IMR-90 (cell line): ENCODE results near the gene NRL. TPM values are rescaled to one million over a fixed set of nuclear protein-coding genes. Genes with fewer than 3 reads are reported as not detected.
"Not testable (repeated sequence)": the region's sequence is repeated elsewhere in the genome, so short reads cannot be mapped to it uniquely, and the experiment has no call there.

Experiments
- ATAC-seq: fragments of 200-7000 bp; cut with Tn5 transposase; 2 replicates; pipeline ENCODE4 v1.9.1; 2020; ENCODE audit warnings: low read depth, mild to moderate bottlenecking, moderate library complexity
- BruUV-seq: library from RNA; stranded (reverse); fragments of 400-500 nt; replicated peaks from 2 replicates; lab custom pipeline; 2021; lab: Mats Ljungman, UMichigan
- CTCF ChIA-PET: fragments of 300-600 bp; formaldehyde crosslinking; extraction: SDS; loops from one replicate; lab custom pipeline; 2021; ENCODE audit warnings: antibody characterized with exemption; lab: Yijun Ruan, JAX
- POLR2A ChIA-PET: fragments of 300-600 bp; sonication (Branson Sonifier 250); formaldehyde crosslinking; loops from one replicate; lab custom pipeline; 2022; ENCODE audit warnings: antibody characterized with exemption; ENCODE audit not compliant: unreplicated experiment; lab: Charles Lee
- DNase-seq: peaks from one replicate; pipeline ENCODE4 v3.0.0; 2013
- H2AFZ ChIP-seq: replicated peaks from 2 replicates; pipeline ENCODE3; 2013; ENCODE audit warnings: low read length, mild to moderate bottlenecking; ENCODE audit not compliant: poor library complexity
- H2AK5ac ChIP-seq: 2 replicates; pipeline ENCODE4 v1.6.1; 2013; ENCODE audit warnings: low read depth, low read length, inconsistent platforms
- H2AK9ac ChIP-seq: replicated peaks from 2 replicates; pipeline ENCODE3; 2013; ENCODE audit warnings: mild to moderate bottlenecking, low read depth, low read length, moderate library complexity; ENCODE audit not compliant: poor library complexity
- H2BK120ac ChIP-seq: 2 replicates; pipeline ENCODE4 v1.6.1; 2013; ENCODE audit warnings: low read depth, low read length, inconsistent platforms
- H2BK15ac ChIP-seq: 3 replicates; pipeline ENCODE4 v1.6.1; 2013; ENCODE audit warnings: low read depth, low read length, inconsistent platforms
- H2BK20ac ChIP-seq: 2 replicates; pipeline ENCODE4 v1.6.1; 2013; ENCODE audit warnings: low read depth, mild to moderate bottlenecking, inconsistent platforms, low read length, moderate library complexity
- H2BK5ac ChIP-seq: 2 replicates; pipeline ENCODE4 v1.6.1; 2013; ENCODE audit warnings: mild to moderate bottlenecking, low read depth, low read length, inconsistent platforms; ENCODE audit not compliant: poor library complexity, severe bottlenecking
- H3K14ac ChIP-seq: replicated peaks from 2 replicates; pipeline ENCODE4 v1.6.1; 2013; ENCODE audit warnings: low read depth, low read length, inconsistent platforms
- H3K18ac ChIP-seq: 2 replicates; pipeline ENCODE4 v1.6.1; 2013; ENCODE audit warnings: low read depth, low read length, control low read depth
- H3K23ac ChIP-seq: 2 replicates; pipeline ENCODE4 v1.6.1; 2013; ENCODE audit warnings: low read depth, low read length, inconsistent platforms
- H3K27ac ChIP-seq: 2 replicates; pipeline ENCODE4 v1.5.1; 2013; ENCODE audit warnings: mild to moderate bottlenecking, control low read depth, low read length; ENCODE audit not compliant: insufficient read depth
- H3K27me3 ChIP-seq: 2 replicates; pipeline ENCODE4 v1.6.1; 2013; ENCODE audit warnings: low read length; ENCODE audit not compliant: control insufficient read depth, insufficient read depth
- H3K36me3 ChIP-seq: 2 replicates; pipeline ENCODE4 v1.6.1; 2013; ENCODE audit warnings: low read length, mixed read lengths; ENCODE audit not compliant: control insufficient read depth, insufficient read depth
- H3K4ac ChIP-seq: 2 replicates; pipeline ENCODE4 v1.6.1; 2013; ENCODE audit warnings: low read depth, low read length, inconsistent platforms
- H3K4me1 ChIP-seq: 2 replicates; pipeline ENCODE4 v1.6.1; 2013; ENCODE audit warnings: low read length, mixed read lengths; ENCODE audit not compliant: control insufficient read depth, insufficient read depth
- H3K4me2 ChIP-seq: 2 replicates; pipeline ENCODE4 v1.6.1; 2013; ENCODE audit warnings: low read depth, mild to moderate bottlenecking, control low read depth, low read length, moderate library complexity
- H3K4me3 ChIP-seq: 2 replicates; pipeline ENCODE4 v1.5.1; 2013; ENCODE audit warnings: low read depth, mild to moderate bottlenecking, control low read depth, low read length, moderate library complexity; ENCODE audit not compliant: insufficient read depth
- H3K56ac ChIP-seq: 2 replicates; pipeline ENCODE4 v1.6.1; 2013; ENCODE audit warnings: low read length, inconsistent platforms; ENCODE audit not compliant: insufficient read depth; ENCODE audit errors: extremely low read depth
- H3K79me1 ChIP-seq, 2 experiments: 2 replicates each; pipeline ENCODE4 v1.6.1; 2013; ENCODE audit warnings: low read length in 2 of 2, inconsistent platforms in 1 of 2, low read depth in 1 of 2
- H3K9ac ChIP-seq: 2 replicates; pipeline ENCODE4 v1.6.1; 2013; ENCODE audit warnings: low read depth, low read length, control low read depth
- H3K9me1 ChIP-seq: 2 replicates; pipeline ENCODE4 v1.6.1; 2013; ENCODE audit warnings: low read length, inconsistent platforms; ENCODE audit not compliant: insufficient read depth
- H3K9me3 ChIP-seq: 2 replicates; pipeline ENCODE4 v1.6.1; 2013; ENCODE audit warnings: low read length; ENCODE audit not compliant: control insufficient read depth, insufficient read depth
- H4K20me1 ChIP-seq: 2 replicates; pipeline ENCODE4 v1.6.1; 2013; ENCODE audit warnings: low read length, inconsistent platforms; ENCODE audit not compliant: insufficient read depth
- H4K5ac ChIP-seq: 2 replicates; pipeline ENCODE4 v1.6.1; 2013; ENCODE audit warnings: mild to moderate bottlenecking, low read depth, low read length, control low read depth
- H4K8ac ChIP-seq, 2 experiments: 2 replicates each; pipeline ENCODE4 v1.6.1; 2013; ENCODE audit warnings: low read depth in 2 of 2, low read length in 2 of 2, control low read depth in 1 of 2, inconsistent platforms in 1 of 2
- H4K91ac ChIP-seq: 2 replicates; pipeline ENCODE4 v1.6.1; 2013; ENCODE audit warnings: low read depth, low read length, inconsistent platforms; ENCODE audit not compliant: insufficient read depth
- CTCF ChIP-seq: conservative IDR thresholded peaks from 2 replicates; pipeline ENCODE4 v1.5.1; 2012; ENCODE audit warnings: mild to moderate bottlenecking, low read depth, low read length, improper control_type of control experiment
- WGBS, 2 experiments: methylation state at CpG; one replicate each; pipeline versions ENCODE4 v1.1.5 to v1.1.7; 2013; ENCODE audit warnings: missing lambda C conversion rate in 2 of 2; ENCODE audit not compliant: insufficient read length in 1 of 2; ENCODE audit errors: extremely low coverage in 2 of 2; 5-methylcytosine and 5-hydroxymethylcytosine counted together
- dilution Hi-C: fragments of 300-500 bp; cut with HindIII; formaldehyde crosslinking; loops from one replicate; pipeline ENCODE4 v1.14.3; 2018; ENCODE audit warnings: low sequenced_read_pairs; ENCODE audit not compliant: unreplicated experiment
- in situ Hi-C: fragments of 300-500 bp; cut with MboI; formaldehyde crosslinking; loops from 3 replicates; pipeline ENCODE4 v1.14.3; 2019; ENCODE audit warnings: low sequenced_read_pairs, inconsistent platforms, mixed read lengths
- intact Hi-C: fragments of 100-400 bp; cut with micrococcal nuclease; formaldehyde crosslinking; loops from 2 replicates; pipeline ENCODE4 v1.10.0; 2022
- polyA plus RNA-seq, 3 experiments: library from polyadenylated mRNA; depleted of rRNA; stranded (reverse); fragments of >200 nt; gene quantifications; 2 replicates each; pipeline ENCODE4 v1.2.3, GENCODE V29; 2012; ENCODE audit warnings: low replicate concordance in 1 of 3
- total RNA-seq: library from RNA; depleted of rRNA; stranded (reverse); fragments of >200 nt; gene quantifications from 2 replicates; pipeline ENCODE4 v1.2.3, GENCODE V29; 2012

Gene NRL
- total and polyA plus RNA-seq, 2 of the 4 experiments (the other 2 are of a cell fraction): 0.18 to 0.70 TPM

GRCh38 chr14:24036169-24036962 is 78.4 kb downstream of the NRL start (continued):
- peak; percentile 67 for TF ChIP-seq CTCF

- H4K91ac ChIP-seq, H3K36me3 ChIP-seq, H3K4me1 ChIP-seq, H3K9me3 ChIP-seq, H3K9ac ChIP-seq, H3K9me1 ChIP-seq, H4K5ac ChIP-seq, H3K56ac ChIP-seq, H2BK20ac ChIP-seq, H3K4ac ChIP-seq, H3K23ac ChIP-seq, H2AK5ac ChIP-seq, H2AK9ac ChIP-seq, H3K4me2 ChIP-seq, H4K8ac ChIP-seq, H2BK120ac ChIP-seq, H3K79me1 ChIP-seq, H4K20me1 ChIP-seq, DNase-seq, H2BK5ac ChIP-seq, H3K14ac ChIP-seq, BruUV-seq, H3K27ac ChIP-seq, H3K27me3 ChIP-seq, H3K18ac ChIP-seq, H2BK15ac ChIP-seq, dilution Hi-C loops: not testable (repeated sequence)
- Histone ChIP-seq H3K4me3 (peak overlapping the region; percentile 25; the same call in 1 of the 2 replicates), H2AFZ (peak overlapping the region; percentile 87)
- WGBS, 2 experiments: no CpG with 5 or more reads among the region's 4 CpGs
- POLR2A ChIA-PET: interaction anchor here (0.6 kb wide), 1 partner anchor 825 kb away, joined by 4 read pairs; no protein-coding TSS in a partner anchor
- 0 out of 2 replicates have a peak, but pooled peaks have one; percentile 3 for ATAC-seq
- in situ Hi-C loops (loop anchor here (10.0 kb wide), 1 partner anchor 51 kb away; the partner anchor contains the start of gene DHRS4L2), intact Hi-C loops (loop anchor here (1.0 kb wide), 1 partner anchor 21 kb away; no protein-coding TSS in a partner anchor)
- CTCF ChIA-PET: interaction anchor here (0.9 to 1.0 kb wide), 2 partner anchors 59 to 125 kb away, joined by 3 to 4 read pairs; no protein-coding TSS in a partner anchor
These were observed 79.0 kb downstream of the NRL start for GRCh38 chr14:24035769-24036168.
